Activated CD8-positive, alpha-beta memory T cell treated with anti-CD3 and anti-CD28 coated beads for 24 hours (primary cell): ENCODE results near the gene SPATA7.

Experiments
- DNase-seq: peaks from one replicate; pipeline ENCODE4 v3.0.0-alpha.2; 2020

Gene SPATA7

DNA sequence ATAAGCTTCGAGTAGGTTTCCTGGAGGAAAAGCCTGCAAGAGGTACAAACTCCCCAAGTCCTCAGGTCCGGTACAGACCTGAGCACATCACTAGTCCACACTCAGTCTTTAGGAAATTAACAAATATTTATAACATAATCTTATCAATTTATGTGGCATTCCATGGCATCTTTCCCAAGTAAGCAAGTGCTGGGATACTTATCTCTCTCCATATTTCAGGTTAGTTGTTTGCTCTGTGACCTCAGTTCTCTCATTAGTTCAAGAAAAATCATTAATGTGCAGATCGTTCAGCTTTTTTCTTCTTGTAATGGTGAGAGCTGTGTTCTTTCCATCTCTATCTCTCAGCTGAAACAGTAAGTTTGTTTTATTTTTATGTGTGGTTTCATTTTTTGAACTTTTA lies 34.7 kb downstream of the SPATA7 start:
- DNase-seq, result no peak

DNA sequence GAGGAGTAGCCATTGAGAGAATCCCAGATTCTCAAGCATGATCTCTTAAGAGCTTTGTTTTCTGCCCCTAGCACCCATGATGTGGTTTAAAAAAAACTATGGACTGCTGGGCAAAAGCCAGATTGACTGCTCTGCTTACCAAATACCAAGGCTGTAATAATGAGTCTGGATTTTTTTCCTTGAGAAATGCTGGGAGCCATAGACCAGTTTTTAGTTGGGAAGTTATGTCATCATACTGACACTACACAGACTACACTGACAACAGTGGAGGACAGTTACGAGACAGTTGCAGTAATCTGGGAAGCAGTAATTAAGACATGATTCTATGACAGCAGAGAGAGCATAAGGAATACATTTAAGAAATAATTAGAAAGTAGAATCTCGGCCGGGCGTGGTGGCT lies 35.8 kb downstream of the SPATA7 start:
- no peak for DNase-seq

DNA sequence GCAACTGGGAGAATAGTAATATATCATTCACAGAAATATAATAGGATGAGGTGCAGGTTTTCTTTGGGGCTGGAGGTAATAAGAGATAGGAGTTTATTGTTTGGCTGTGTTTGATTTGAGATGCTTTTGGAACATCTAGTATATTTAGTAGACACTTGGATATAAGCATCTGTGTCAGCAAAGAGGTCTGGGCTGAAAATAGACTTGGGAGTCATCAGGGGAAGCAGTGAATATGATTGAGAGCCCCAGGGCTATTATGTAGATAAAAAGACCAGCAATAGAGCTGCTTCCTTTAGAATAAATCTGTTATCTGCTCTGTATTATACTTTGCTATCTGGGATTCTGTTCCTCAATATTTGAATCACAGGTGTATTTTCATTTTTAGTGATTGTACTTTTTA lies 36.6 kb downstream of the SPATA7 start:
- DNase-seq, result no peak

DNA sequence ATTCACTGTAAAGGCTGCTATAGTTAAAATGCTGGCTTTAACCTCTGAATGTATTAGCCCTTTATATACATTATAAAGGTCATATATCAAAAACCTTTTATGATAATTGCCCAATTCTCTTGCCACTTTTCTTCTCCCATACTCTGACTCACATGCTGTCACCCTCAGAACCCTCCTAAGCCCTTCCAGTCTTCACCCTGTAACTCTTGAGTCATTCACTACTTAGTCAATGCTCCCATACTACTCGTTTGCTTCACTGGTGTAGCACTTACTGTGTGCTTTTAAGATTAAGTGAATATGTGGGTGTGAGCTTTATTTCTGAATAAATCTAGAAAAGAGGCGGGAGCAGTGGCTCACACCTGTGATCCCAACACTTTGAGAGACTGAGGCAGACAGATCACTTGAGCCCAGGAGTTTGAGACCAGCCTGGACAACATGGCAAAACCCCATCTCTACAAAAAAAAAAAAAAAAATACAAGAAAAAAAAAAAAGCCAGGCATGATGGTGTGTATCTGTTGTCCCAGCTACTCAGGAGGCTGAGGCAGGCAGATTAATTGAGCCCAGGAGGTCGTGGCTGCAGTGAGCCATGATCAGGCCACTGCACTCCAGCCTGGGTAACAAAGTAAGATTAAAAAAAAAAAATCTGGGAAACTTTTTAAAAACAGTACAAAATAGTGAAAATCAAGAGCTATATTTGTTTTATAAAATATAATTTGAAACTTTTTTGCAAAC lies 37.6 kb downstream of the SPATA7 start:
- no peak for DNase-seq

DNA sequence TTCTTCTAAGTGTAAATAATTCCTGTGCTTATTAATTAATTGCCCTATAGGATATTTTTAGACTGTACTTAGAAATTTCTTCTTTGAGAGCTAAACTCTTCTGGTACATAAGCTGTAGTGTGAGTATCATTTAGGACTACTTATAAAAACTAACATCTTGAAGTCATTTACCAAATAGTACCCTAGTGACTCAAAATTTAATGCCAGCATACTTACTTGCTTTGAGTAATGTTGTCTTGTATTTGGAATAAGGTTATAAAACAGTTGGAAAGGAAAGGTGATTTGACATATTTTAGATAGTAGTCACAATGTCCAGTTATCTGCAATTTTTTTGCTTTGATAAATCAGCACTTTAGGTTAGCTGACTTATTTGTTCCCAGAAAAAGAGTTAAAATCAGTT lies 39.1 kb downstream of the SPATA7 start:
- no peak for DNase-seq

DNA sequence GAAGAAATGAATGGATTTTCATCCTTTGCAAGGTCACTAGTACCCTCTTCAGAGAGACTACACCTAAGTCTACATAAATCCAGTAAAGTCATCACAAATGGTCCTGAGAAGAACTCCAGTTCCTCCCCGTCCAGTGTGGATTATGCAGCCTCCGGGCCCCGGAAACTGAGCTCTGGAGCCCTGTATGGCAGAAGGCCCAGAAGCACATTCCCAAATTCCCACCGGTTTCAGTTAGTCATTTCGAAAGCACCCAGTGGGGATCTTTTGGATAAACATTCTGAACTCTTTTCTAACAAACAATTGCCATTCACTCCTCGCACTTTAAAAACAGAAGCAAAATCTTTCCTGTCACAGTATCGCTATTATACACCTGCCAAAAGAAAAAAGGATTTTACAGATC lies 40.8 kb downstream of the SPATA7 start:
- DNase-seq, result no peak

DNA sequence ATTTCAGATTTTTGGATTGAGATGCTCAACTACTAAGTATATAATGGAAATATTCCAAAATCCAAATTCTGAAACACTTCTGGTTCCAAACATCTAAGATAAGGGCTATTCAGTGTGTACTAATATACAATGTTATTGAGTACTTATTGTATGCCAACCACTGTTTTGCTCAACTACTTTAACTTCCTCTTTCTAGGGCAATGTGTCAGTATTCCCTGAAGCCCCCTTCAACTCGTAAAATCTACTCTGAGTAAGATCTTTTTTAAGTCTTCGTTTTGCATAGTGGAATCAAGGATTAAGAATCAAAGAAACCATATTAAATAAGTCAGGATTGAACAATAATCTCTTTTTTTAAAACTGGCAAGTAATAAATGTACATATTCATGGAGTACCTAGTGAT lies 45.5 kb downstream of the SPATA7 start:
- no peak for DNase-seq

DNA sequence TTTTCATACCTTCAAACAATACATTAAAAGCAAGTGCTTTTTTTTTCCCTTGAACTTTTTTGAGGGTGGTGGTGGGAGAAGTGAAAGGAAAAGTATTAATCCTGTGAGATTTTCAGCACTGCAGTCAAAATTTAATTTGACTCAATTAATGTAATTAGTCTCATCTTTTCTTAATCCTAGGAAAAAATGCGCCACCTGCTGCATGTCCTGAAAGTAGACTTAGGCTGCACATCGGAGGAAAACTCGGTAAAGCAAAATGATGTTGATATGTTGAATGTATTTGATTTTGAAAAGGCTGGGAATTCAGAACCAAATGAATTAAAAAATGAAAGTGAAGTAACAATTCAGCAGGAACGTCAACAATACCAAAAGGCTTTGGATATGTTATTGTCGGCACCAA lies 52.2 kb downstream of the SPATA7 start:
- DNase-seq, result no peak

DNA sequence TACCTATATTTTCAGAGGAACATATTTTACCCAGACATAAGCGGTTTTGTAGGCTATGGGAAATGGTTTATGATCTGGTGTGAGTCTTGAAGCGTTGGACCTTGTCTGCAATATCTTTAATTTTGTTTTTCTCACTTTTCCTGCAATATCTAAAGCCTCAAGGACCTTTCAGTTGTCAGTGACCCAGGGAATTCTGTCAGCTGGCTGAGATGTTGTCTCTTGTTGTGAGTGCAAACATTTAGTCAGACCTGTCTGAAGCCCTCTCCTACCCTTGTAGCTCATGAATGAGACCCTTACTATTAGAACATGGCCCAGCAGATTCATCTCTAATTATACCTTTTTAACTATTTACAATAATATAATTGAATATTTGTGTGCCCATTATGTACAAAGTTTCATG lies 53.6 kb downstream of the SPATA7 start:
- no peak for DNase-seq

DNA sequence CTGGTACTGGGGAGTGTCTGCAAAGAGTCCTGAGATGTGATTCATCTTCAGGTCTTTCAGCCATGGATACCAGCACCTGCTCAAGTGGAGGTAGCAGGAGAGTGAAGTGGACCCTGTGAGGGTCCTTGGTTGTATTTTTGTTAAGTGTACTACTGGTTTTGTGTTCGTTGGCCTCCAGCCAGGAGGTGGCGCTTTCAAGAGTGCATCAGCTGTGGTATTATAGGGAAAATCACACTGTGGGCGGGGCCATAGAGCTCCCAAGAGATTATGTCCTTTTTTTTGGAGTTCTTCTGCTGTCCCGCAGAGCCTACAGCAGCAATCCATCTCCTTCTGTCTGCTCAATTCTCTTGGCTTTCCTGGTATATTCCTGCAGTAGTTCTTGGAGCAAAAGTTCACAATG lies 66.8 kb downstream of the SPATA7 start:
- DNase-seq, result no peak

DNA sequence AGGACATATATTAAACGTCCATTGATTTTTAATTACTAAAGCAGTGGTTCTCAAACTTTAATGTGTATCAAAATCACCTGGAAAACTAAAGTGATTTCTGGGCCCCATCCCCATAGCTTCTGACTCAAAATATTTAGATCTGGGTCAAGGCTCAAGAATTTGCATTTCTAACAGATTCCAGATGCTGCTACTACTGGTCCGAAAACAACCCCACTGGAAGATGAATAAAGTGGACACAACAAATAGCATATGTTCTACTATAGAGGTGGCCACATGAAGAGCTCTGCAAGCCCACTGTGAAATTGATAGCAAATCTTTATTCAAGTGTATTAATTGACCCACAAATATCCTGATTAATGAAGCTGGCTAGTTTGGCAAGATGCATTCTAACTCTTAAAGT lies 69.4 kb downstream of the SPATA7 start:
- no peak for DNase-seq

DNA sequence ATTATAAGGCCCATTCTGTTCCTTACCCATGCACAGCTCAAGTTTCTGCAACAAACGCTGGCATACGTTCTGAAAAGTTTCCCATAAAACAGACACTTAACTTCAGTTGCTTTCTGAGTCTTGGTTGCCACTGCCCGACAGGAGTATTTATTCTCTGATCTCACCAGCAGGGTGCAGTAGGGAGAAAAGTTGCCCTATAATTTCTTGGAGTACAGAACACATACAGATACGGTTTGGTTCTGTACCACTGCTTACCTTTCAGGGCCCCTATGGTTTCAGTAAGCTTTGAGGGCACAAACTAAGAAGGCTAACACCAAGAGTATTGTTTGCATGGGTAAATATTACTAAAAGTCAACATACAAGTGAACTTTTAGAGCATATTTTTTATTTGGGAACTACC lies 77.9 kb downstream of the SPATA7 start:
- no peak for DNase-seq

DNA sequence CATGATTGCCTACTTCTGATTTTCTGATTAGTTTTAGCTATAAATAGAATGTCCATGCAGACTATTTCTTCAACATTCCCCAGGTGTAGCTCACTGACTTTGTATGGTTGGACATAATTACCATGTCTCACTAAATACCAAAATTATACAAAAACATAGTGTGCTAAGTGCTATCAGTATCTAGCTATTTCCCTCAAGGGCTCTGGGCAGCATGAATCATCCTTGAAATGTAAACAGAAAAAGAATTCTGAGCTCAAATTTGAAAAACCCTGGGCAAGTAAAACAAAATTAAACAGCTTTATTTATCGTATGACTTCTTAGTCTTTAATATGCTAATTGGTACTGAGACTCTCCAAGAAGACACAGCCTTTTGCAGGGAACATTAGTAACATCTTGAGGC lies 82.9 kb downstream of the SPATA7 start:
- no peak for DNase-seq

DNA sequence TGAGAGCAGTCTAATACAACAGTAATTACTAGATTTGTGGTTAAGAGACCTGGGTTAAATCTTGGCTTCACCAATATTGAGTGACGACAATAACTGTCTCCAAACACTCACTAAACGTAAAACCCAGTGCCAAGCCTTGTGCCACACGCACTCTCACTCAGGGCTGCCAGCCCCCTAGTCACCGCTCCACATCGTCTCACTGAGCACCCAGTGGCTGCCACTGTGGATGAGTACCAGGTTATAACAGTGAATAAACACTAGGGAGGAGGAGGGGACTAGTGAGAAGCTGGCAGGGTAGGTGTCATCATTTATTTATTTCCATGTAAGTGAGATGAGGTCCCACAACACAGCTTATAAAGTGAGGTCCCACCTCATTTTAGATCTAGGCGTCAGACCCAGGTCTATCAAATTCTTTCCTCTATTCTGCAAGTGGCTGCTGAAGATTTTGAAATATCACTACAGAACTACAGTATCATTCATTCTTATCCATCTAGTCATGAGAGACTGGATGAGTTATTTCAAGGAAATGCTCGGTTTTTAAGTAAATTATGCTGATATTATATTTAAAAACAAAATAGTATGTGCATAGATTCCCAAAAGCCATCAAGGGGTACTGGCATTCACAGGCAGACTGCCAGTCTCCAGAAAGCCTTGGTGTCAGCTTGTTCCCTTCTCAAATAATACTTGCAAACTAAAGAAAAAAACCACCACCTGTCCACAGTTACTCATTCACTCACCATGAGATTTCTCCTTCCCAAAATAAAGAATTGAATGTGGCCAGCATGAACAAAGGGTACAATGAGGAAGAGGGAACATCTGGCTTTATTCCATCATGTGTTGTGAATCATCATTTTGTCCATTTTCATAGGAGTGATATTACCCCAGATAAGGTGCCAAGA lies 85.3 kb downstream of the SPATA7 start:
- no peak for DNase-seq

DNA sequence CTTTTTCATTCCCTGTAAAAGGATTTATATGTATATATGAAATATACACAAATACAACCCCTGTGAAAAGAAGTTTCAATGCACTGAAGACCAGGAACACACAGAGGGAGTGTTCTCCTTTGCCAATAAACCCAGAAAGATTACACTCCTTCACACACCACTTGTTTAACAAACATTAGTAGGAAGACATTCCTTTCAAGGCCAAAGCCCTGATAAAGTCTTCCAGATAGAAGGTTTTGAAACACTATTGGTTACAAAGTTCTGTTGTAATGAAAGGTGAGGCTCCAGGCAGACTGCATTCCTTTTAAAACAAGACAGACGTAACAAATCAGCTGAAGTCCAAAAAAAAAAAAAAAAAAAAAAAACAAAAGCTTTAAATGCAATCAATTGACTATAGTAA lies 88.3 kb downstream of the SPATA7 start:
- DNase-seq, result no peak

DNA sequence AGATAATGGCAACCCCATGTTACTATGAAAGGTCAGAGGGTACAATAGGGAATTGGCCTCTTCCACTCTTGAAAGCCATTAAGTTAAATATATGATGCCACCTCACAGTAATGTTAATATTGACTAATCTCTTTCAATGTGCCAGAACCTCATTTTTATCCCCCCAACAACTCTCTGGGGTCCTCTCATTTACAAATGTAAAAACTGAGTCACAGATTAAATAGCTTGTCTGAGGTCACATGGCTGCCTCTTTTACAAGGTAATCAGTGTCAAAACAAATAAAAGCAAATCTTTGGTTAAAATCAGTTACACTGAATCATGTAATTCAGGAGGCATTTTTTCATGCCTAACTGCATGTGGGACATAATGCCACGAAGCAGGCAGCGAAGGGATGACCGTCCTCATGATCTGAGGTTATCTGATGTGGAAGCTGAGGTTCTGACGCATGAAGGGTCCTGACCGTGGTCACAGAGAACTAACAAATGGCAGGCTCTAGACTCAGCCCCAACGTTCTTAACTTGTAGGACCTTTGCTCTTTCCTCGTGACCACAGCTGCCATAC lies 90.8 kb downstream of the SPATA7 start:
- no peak for DNase-seq

DNA sequence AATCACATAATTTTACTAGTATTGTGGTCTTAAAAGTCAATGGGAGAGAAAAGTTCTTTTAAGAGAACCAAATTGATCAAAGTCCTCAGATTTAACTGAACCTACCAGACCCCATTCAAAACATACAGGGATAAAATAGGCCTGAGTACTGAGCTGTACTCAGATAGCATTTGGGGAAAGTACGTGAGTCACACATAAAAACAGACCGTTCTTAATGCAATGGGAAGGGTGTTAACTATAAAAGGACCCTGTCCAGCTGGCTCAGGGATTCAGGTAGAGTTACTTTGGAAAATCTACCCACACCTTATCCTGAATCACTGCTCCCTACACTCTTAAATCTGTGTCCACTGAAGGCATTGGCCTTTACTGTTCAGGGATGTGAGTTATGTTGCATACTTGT lies 91.4 kb downstream of the SPATA7 start:
- DNase-seq, result no peak

DNA sequence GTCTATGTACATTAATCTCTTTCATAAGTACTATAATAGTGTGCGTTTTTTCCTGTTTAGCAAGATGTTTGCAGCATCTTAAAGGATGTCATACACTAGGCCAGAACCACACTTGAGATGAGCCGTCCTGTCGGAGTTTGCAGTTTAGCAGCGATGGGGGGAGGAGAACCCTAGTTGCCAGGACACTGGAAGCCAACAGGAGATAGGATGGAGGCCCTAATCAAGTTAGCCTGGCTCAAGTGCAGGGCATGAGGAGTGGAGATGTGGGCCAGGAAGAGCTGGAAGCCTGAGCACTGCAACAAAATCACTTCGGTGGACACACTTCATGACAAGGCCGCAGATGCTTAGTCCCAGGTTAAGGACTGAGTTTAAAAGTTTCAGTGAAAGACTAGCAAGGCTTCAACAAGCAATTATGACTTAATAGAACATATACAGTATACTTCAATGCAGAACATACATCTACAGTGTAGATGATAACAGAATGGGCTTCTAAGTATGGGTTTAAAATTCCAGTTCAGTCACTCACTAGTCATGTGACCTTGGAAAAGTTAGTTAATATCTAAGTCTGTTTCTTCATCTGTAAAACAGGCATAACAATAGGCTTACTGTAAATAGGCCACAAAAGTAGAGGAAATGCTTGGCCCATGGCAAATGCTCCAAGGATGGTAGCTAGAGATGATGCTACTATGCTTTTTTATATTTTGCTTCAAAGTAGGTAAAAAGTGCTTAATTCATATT lies 92.2 kb downstream of the SPATA7 start:
- DNase-seq, result no peak

DNA sequence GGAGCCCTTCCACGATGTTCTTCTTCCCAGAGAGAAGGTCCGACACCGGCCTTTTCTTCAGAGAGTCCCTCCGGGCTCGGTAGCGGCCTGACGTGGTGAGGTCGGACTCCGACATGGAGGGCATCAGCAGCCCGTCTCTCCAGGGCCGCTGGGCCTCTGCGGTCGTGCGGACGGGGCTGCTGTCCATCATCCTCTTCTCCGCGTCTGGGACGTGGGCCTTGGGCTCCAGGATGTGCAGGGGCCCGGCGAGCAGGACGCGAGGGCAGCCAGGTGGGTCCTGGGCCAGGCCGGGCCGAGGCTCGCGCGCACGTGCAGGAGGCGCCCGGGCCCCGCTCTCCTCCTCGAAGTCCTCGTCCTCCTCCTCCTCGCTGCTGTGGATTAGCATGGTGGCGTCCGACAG lies 93.5 kb downstream of the SPATA7 start:
- DNase-seq, result no peak

DNA sequence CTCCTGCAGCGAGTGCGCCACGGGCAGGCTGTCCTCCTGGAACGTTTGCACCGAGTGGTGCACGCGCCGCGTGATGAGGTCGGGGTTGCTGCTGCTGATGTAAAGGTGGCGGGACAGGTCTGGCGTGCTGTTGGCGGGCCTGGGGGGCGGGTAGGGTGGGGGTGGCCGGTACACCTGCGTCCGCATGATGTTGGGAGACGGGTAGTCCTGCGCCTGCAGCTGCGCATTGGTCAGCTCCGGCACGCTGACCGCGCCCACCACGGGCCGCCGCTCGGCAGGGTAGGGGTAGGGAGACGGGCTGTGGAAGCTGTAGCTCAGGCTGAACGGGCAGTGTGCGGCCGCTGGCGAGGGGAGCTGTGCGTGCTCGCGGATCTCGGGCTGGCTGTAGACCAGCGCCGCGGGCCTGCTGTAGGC lies 94.1 kb downstream of the SPATA7 start:
- no peak for DNase-seq

DNA sequence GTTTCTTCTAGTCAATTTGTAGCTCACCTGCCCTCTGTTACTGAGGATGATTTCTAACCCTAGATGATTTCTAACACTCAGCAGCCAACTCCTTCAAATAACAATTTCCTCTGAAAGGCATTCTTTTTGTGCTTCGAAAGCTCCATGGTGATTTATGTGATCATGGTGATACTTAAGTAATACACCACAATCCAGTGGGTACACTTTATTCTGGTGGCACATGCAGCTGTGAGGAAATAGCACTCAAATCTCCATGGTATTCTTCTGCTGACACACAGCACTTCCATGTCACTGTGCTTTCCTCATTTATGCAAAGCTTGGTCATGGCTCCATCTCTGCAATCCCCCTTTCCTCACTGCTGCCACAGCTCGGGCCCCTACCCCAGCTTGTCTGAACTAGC lies 95.6 kb downstream of the SPATA7 start:
- DNase-seq, result no peak

DNA sequence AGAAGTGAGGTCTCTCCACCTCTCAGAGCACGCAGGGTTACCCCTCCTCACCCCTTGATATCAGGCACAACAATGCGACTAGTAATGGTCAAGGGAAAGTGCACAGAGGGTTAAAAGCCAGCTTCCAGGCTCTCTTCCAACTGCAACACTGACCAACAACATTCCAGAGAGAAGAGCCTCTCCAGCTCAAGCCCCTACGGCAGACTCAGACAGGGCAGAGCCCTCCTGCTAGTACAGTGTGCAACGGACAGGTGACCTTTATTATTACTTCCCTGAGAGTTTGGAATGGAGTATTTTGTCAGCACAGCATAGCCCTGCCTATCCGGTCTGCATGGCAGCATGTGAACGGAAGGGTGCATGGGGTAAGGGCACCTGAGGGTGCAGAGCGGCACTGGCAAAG lies 96.3 kb downstream of the SPATA7 start:
- DNase-seq, result no peak

DNA sequence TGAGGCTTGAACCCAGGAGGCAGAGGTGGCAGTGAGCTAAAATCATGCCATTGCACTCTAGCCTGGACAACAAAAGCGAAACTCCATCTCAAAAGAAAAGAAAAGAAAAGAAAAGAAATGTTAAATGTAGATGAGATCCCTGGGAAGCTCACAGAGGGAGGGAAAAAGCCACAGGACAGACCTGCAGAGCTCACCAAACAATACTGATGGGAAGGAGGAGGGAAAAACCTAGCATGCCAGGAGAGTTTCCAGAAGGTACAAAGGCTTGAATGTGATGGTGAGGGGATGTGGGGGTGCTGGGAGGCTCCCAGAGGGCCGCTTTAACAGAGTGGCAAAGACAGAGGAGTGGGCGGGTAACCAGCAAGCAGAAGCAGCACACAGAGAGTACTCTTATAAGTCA lies 97.1 kb downstream of the SPATA7 start:
- no peak for DNase-seq
